Omental fat pad (tissue), 4 donors: ENCODE data around the gene FCER2. TPM values are rescaled to one million over a fixed set of nuclear protein-coding genes. Genes with fewer than 3 reads are reported as not detected.

Experiments
- ATAC-seq: fragments of 150-250 bp; one replicate; pipeline ENCODE4 v1.9.1; 2016; ENCODE audit warnings: mild to moderate bottlenecking, moderate library complexity; ENCODE audit not compliant: low FRiP score
- DNase-seq: peaks from one replicate; pipeline ENCODE4 v3.0.0-alpha.2; 2019; ENCODE audit warnings: low spot score
- total RNA-seq, 4 donors: library from RNA; depleted of rRNA; stranded (reverse); fragments of >200 nt; gene quantifications; one replicate each; pipeline ENCODE4 v1.1.0, GENCODE V29; 2016
- TF ChIP-seq, protein P1 (sequence below), 3 donors: fragments of 450-650 bp; IDR thresholded peaks; one replicate each; pipeline ENCODE4 v1.5.1; 2016 to 2017; ENCODE audit warnings: antibody characterized with exemption in 3 of 3, mild to moderate bottlenecking in 3 of 3, moderate library complexity in 2 of 3

FCER2 gene
- total RNA-seq, 4 donors from 2014 or later = 0.65 to 1.8 (median 1.0) TPM

DNA sequence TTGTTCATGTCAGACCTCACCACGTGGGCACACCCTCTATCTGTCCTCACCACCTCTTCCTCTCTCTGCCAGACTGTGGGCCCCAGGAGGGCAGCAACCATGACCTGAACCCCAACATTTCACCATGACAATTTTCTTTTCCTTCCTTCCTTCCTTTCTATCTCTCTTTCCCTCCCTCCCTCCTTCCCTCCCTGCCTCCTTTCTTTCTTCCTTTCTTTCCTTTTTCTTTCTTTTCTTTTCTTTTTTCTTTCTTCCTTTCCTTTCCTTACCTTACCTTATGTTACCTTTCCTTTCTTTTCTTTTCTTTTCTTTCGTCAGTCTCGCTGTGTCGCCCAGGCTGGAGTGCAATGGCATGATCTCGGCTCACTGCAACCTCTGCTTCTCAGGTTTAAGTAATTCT lies 8.7 kb upstream of the FCER2 start:
- ATAC-seq (no peak), DNase-seq (no peak)
- TF ChIP-seq, protein P1, sequence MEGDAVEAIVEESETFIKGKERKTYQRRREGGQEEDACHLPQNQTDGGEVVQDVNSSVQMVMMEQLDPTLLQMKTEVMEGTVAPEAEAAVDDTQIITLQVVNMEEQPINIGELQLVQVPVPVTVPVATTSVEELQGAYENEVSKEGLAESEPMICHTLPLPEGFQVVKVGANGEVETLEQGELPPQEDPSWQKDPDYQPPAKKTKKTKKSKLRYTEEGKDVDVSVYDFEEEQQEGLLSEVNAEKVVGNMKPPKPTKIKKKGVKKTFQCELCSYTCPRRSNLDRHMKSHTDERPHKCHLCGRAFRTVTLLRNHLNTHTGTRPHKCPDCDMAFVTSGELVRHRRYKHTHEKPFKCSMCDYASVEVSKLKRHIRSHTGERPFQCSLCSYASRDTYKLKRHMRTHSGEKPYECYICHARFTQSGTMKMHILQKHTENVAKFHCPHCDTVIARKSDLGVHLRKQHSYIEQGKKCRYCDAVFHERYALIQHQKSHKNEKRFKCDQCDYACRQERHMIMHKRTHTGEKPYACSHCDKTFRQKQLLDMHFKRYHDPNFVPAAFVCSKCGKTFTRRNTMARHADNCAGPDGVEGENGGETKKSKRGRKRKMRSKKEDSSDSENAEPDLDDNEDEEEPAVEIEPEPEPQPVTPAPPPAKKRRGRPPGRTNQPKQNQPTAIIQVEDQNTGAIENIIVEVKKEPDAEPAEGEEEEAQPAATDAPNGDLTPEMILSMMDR (IDR thresholded peaks at IDR 0.05) = no peak

DNA sequence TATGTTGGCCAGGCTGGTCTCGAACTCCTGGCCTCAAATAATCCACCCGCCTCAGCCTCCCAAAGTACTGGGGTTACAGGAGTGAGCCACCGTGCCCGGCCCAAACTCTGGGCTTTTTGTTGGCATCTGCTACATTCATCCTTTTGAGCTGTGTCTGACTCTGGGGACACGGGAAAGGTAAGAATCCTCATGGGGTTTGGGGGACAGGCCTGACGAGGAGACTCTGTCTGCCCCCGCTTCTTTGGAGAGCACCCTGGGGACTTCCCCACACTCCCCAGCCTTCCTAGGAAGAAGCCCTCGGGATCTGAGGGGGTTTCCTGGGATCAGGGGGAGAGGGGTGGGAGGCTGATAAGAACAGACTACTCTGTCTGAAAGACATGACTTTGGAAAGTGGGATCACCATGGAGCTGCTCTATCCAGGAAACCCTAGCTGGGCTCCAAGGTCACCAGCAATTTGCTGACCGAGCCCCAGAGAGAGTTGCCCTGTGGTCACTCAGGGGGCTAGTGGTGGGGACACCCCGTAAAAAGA lies 8.1 kb upstream of the FCER2 start:
- TF ChIP-seq, protein P1 (IDR thresholded peaks at IDR 0.05) = no peak
- DNase-seq (no peak), ATAC-seq (no peak)

DNA sequence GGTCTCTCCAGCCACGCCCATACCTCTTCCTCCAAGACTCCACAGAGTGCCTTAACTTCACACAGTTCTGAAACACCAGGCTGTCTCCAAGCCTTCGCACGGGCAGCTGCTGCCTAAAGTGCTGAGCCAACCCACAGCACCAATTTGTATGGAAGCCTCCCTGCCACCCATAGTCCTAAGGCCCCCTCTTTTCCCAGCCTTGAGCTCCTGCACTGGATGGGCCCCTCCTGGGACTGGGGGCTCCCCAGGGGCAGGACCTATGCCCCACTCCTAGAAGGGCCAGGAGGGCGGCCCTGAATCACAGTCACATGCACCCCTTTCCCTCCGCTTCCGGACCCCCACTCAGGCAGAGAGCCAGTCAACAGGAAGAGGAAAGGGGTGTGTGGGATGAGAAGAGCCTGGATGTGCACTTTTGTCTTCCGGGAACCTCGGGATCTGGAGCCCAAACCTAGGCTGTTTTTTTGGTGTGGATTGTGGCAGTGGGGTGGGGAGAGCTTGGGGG lies 5.1 kb upstream of the FCER2 start:
- no peak for ATAC-seq
- no peak for DNase-seq

DNA sequence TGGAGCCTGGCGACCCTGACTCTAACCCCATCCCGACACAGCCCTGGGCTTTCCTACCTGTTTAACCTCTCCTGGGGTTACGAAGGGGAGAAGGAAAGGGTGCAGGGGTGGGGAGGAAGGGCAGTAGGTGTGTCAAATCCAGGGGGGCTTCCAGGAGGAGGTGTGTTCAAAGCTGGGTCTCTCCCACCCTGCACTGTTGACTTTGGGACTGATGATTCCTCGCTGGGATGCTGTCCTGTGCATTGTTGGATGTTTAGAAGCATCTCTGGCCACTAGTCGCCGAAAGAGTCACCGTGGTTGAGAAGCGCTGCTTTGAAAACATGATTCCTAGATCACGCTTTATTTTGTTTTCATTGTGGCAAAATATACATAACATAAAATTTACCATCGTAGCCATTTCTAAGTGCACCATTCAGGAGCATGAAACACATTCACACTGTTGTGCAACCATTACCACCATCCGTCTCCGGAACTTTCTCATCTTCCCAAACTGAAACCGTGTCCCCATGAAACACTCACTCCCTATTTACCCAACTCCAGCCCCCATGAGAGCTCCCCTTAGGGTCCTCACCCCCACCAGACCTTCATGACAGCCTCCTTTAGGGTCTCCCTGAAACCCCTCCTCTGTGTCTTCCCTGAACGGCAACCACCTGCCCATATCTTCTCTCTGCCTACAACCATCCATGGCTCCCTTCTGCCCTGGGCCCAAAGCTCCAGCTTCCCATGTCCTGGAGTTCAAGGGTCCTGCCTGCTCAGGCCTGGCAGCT lies 4.4 kb upstream of the FCER2 start:
- ATAC-seq (no peak), DNase-seq (no peak)
- TF ChIP-seq, protein P1 (IDR thresholded peaks at IDR 0.05) = no peak

More for the DNA sequence above, 5.1 kb upstream of the FCER2 start:
- TF ChIP-seq, protein P1 (IDR thresholded peaks at IDR 0.05) = no peak

DNA sequence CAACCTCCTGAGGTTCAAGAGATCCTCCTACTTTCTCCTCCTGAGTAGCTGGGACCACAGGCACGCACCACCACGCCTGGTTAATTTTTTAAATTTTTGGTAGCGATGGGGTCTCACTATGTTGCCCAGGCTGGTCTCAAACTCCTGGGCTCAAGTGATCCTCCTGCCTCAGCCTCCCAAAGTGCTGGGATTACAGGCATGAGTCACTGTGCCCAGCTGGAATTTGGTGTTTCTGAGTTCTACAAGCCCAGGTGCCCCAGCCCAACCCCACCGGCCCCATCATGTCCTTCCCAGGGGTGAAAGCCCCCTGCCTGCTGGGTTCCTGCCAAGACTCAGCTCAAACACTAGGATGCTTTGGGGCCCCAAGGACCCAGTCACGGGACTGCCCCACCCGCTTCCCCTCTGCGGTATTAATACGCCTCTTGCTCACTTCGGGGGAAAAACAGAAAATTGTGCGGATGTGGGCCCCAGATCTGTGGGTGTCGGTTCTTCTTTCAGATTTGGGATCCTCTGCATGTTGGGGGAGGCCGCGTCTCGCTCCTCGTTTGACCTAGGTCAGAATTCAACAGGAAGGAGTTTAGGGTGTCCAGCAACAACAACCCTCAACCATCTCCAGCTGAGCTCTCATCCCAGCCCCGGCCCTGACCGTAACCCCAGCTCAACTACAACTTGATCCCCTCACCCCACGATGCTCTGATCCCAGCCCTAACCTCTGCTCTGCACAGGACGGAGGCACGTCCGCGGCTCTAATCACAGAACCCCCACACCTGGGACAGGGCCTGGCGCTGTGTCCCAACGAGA lies 3.7 kb upstream of the FCER2 start:
- no peak for ATAC-seq
- TF ChIP-seq, protein P1 (IDR thresholded peaks at IDR 0.05) = no peak
- no peak for DNase-seq

DNA sequence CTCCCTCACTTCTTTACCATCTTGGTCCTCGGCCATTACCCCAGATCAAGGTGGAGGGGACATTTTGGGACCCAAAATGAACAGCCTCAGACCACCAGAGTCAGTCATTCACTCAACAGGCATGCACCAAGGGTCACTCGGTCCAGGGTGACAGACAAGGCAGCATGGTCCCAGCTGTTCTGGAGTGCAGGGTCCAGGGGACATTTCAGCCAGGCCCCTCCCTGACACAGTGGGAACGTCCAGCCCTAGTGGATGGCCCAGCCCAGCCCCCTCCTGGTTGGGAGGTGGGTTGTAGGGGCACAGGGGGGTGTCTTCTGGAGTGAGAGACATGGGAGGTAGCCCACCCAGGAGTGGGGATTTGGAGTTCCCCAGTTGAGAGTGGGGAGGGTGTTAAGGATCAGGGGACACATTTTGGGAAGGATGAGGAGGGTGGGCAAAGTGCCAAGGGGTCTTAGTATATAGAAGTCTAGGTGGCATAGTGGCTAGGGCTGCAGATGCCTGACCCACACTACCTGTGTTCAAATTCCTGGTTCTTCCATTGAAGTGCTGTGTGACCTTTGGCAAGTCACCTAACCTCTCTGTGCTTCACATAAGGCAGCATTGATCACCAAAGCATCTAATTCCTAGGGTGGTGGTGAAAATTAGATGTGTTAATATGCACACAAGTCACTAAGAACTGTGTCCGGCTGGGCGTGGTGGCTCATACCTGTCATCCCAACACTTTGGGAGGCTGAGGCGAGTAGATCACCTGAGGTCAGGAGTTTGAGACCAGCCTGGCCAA lies 2.5 kb upstream of the FCER2 start:
- TF ChIP-seq, protein P1 (IDR thresholded peaks at IDR 0.05) = no peak

More for the DNA sequence above, 2.5 kb upstream of the FCER2 start:
- ATAC-seq (no peak), DNase-seq (no peak)
